Esophagus squamous epithelium (tissue), 4 donors: ENCODE data around the gene CLCN7.

Source experiments
- CTCF ChIP-seq, 6 experiments: fragments of 450-650 bp in 4 of 6; fragments of 200-600 bp in 2 of 6; sonication (generic) in 2 of 6; IDR thresholded peaks; one replicate each; pipeline ENCODE4 v1.5.1; 2016 to 2019; ENCODE audit warnings: antibody characterized with exemption in 6 of 6, mild to moderate bottlenecking in 4 of 6, moderate library complexity in 4 of 6
- POLR2A ChIP-seq, 4 donors: fragments of 450-650 bp; IDR thresholded peaks; one replicate each; pipeline ENCODE4 v1.6.1; 2017; ENCODE audit warnings: antibody characterized with exemption in 4 of 4, mild to moderate bottlenecking in 4 of 4, moderate library complexity in 3 of 4

DNA sequence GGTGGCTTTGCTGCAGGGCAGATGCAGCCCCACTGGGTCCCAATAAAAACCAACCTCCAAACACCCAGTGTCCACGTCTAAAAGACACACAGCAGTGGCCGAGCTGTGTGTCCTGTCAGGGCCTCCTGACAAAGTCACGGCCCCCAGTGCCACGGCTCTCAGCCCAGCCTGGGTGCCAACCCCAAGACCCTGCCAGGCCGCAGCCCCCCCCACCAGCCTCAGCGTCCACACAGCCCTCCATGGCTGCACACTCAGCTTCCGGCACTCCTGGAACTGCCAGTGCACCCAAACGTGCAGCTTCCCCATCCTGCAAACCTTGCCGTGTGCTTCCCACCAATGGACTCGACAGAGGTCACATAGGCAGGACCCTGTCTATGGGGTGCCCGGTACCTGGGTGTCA is 26.9 kb downstream of the CLCN7 start:
- no peak for TF ChIP-seq CTCF (IDR thresholded peaks at IDR 0.05)
- no peak for TF ChIP-seq POLR2A (IDR thresholded peaks at IDR 0.05)
